A673 (cell line): ENCODE measurements around the gene RBM14. TPM values are rescaled to one million over a fixed set of nuclear protein-coding genes. Genes with fewer than 3 reads are reported as not detected.

Source experiments
- BruUV-seq: library from RNA; stranded (reverse); fragments of 400-500 nt; replicated peaks from 2 replicates; lab custom pipeline; 2021; lab: Mats Ljungman, UMichigan
- CTCF ChIA-PET: fragments of 300-600 bp; sonication (Branson Sonifier 250); formaldehyde crosslinking; loops from one replicate; lab custom pipeline; 2022; ENCODE audit warnings: antibody characterized with exemption; lab: Charles Lee
- POLR2A ChIA-PET: fragments of 300-600 bp; sonication (Branson Sonifier 250); formaldehyde crosslinking; loops from one replicate; lab custom pipeline; 2022; ENCODE audit warnings: antibody characterized with exemption; ENCODE audit not compliant: low non-redundant PET; lab: Charles Lee
- DNase-seq: peaks from one replicate; pipeline ENCODE4 v3.0.0-alpha.2; 2015; ENCODE audit warnings: low spot score
- H3K27ac ChIP-seq: fragments of 200-600 bp; sonication (generic); 2 replicates; pipeline ENCODE4 v1.5.1; 2016; ENCODE audit warnings: mixed run types, low read depth, mild to moderate bottlenecking, mixed read lengths, antibody characterized with exemption, low read length; ENCODE audit not compliant: poor library complexity, severe bottlenecking
- H3K27me3 ChIP-seq: fragments of 200-600 bp; sonication (generic); replicated peaks from 2 replicates; pipeline ENCODE4 v1.6.1; 2017; ENCODE audit warnings: mixed run types, low read depth, mild to moderate bottlenecking, mixed read lengths, antibody characterized with exemption, low read length; ENCODE audit not compliant: insufficient read depth, poor library complexity
- H3K36me3 ChIP-seq: fragments of 200-600 bp; sonication (generic); 2 replicates; pipeline ENCODE4 v1.6.1; 2016; ENCODE audit warnings: mixed run types, mild to moderate bottlenecking, mixed read lengths, antibody characterized with exemption, low read length; ENCODE audit not compliant: insufficient read depth, poor library complexity, severe bottlenecking
- H3K4me1 ChIP-seq: fragments of 200-600 bp; sonication (generic); 2 replicates; pipeline ENCODE4 v1.6.1; 2017; ENCODE audit warnings: mixed run types, mild to moderate bottlenecking, mixed read lengths, antibody characterized with exemption, low read length; ENCODE audit not compliant: insufficient read depth, poor library complexity, severe bottlenecking
- H3K4me3 ChIP-seq: fragments of 200-600 bp; sonication (generic); 2 replicates; pipeline ENCODE4 v1.5.1; 2016; ENCODE audit warnings: low read depth, mixed run types, mild to moderate bottlenecking, mixed read lengths, low read length; ENCODE audit not compliant: poor library complexity, severe bottlenecking
- H3K9me3 ChIP-seq: fragments of 200-600 bp; sonication (generic); 2 replicates; pipeline ENCODE4 v1.6.1; 2016; ENCODE audit warnings: mixed run types, low read depth, mild to moderate bottlenecking, mixed read lengths, antibody characterized with exemption, low read length; ENCODE audit not compliant: poor library complexity, severe bottlenecking
- EZH2 ChIP-seq: fragments of 200-600 bp; sonication (generic); IDR thresholded peaks from 2 replicates; pipeline ENCODE4 v1.6.1; 2017; ENCODE audit warnings: borderline replicate concordance, low read depth, mild to moderate bottlenecking, mixed read lengths, antibody characterized with exemption, low read length; ENCODE audit not compliant: poor library complexity, severe bottlenecking
- intact Hi-C: fragments of 100-400 bp; cut with micrococcal nuclease; formaldehyde crosslinking; loops from one replicate; pipeline ENCODE4 v1.10.0; 2022; ENCODE audit not compliant: unreplicated experiment
- total RNA-seq: library from RNA; stranded (reverse); gene quantifications from 2 replicates; pipeline ENCODE4 v1.2.3, GENCODE V29; 2021
- TF ChIP-seq, protein P1 (sequence below): fragments of 300-800, 200-600 bp; sonication (generic); conservative IDR thresholded peaks from 2 replicates; pipeline ENCODE4 v1.5.1; 2017; ENCODE audit warnings: low read depth, mild to moderate bottlenecking, antibody characterized with exemption, low read length, moderate library complexity, mixed read lengths

RBM14 gene
- total RNA-seq, 1 experiment from 2014 or later: 162 TPM

DNA sequence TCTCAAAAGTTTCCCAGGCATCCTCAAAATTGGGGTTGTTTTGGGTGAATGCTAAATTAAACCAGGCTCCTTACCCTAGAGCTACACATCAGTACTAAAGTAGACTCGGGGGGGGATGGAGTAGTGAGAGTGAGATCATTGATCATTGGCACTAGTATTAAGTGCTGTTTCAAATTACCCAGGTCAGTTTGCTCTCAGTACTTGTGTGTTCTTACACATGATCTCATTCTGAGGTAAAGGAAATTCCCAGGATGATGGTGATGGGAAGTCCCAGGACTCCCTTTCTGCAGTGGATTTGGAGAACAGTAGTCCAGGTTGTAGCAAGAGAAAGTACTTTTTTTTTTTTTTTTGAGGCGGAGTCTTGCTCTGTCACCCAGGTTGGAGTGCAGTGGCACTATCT is 34.6 kb downstream of the RBM14 start:
- BruUV-seq: no TSS peak
- H3K27ac ChIP-seq: no peak overlapping the region
- intact Hi-C loops: no loop called here
- no peak for TF ChIP-seq EZH2
- TF ChIP-seq, protein P1, sequence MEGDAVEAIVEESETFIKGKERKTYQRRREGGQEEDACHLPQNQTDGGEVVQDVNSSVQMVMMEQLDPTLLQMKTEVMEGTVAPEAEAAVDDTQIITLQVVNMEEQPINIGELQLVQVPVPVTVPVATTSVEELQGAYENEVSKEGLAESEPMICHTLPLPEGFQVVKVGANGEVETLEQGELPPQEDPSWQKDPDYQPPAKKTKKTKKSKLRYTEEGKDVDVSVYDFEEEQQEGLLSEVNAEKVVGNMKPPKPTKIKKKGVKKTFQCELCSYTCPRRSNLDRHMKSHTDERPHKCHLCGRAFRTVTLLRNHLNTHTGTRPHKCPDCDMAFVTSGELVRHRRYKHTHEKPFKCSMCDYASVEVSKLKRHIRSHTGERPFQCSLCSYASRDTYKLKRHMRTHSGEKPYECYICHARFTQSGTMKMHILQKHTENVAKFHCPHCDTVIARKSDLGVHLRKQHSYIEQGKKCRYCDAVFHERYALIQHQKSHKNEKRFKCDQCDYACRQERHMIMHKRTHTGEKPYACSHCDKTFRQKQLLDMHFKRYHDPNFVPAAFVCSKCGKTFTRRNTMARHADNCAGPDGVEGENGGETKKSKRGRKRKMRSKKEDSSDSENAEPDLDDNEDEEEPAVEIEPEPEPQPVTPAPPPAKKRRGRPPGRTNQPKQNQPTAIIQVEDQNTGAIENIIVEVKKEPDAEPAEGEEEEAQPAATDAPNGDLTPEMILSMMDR: no peak
- no peaks in the 10 kb centered on the region for H3K9me3 ChIP-seq
- DNase-seq: no peak
- H3K36me3 ChIP-seq: peaks cover 82% of the 10 kb centered on the region
- ChIA-PET CTCF (no interaction called here), POLR2A (no interaction called here)
- no peaks in the 10 kb centered on the region for H3K4me1 ChIP-seq
- H3K4me3 ChIP-seq: no peak overlapping the region
- H3K27me3 ChIP-seq: no peaks in the 10 kb centered on the region

DNA sequence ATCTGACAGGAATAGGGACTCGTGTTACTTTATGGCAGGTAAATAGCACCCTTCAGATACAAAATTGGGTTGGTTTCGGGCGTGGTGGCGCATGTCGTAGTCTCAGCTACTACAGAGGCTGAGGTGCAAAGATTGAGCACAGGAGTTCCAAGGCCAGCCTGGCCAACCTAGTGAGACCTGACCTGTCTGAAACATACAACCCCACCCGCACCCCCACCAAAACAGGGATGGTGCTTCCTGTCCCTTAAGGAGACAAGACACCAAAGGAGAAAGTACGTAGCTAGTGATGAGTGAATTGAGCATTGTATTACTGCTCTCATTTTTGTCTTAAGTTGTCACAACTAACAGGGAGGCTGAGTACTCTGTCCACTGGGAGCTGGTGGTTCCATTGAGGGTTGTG is 36.2 kb downstream of the RBM14 start:
- no peaks in the 10 kb centered on the region for H3K27me3 ChIP-seq
- intact Hi-C loops: no loop called here
- no peak for DNase-seq
- peaks cover 80% of the 10 kb centered on the region for H3K36me3 ChIP-seq
- TF ChIP-seq, protein P1: no peak
- no peak for TF ChIP-seq EZH2
- ChIA-PET CTCF (no interaction called here), POLR2A (no interaction called here)
- no peak overlapping the region for H3K27ac ChIP-seq
- no peaks in the 10 kb centered on the region for H3K9me3 ChIP-seq
- TSS peak; percentile 0 for BruUV-seq
- no peak overlapping the region for H3K4me3 ChIP-seq
- H3K4me1 ChIP-seq: no peaks in the 10 kb centered on the region

- H3K36me3 ChIP-seq: peaks cover 80% of the 10 kb centered on the region
- H3K4me1 ChIP-seq: no peaks in the 10 kb centered on the region
- BruUV-seq: no TSS peak
- no peak overlapping the region for H3K27ac ChIP-seq
- no peak for TF ChIP-seq EZH2
- TF ChIP-seq, protein P1: no peak
- H3K27me3 ChIP-seq: no peaks in the 10 kb centered on the region
- CTCF ChIA-PET: no interaction called here
- no peak overlapping the region for H3K4me3 ChIP-seq
- no peak for DNase-seq
- intact Hi-C loops: no loop called here
- POLR2A ChIA-PET: no interaction called here
- no peaks in the 10 kb centered on the region for H3K9me3 ChIP-seq
Observed at GRCh38 chr11:66653123-66653522, 36.7 kb downstream of the RBM14 start.
